ENCODE results near the gene HECW1. TPM values are rescaled to one million over a fixed set of nuclear protein-coding genes. Genes with fewer than 3 reads are reported as not detected.

The HECW1 gene
- polyA plus RNA-seq, 1 donor (not counting 4 experiments of a cell fraction or from before 2014, with no cell fraction given), result not detected

- no peak overlapping the region for H3K4me3 ChIP-seq (ENCODE audit: control insufficient read depth in 2 of 3, extremely low read depth in 1 of 3, insufficient read depth in 2 of 3, low read depth in 1 of 3, low read length in 3 of 3)
- no peaks in the 10 kb centered on the region for H4K20me1 ChIP-seq (ENCODE audit: control insufficient read depth, extremely low read depth, insufficient read depth, low read length)
- H3K27ac ChIP-seq (ENCODE audit: control insufficient read depth, insufficient read depth, low read length), result no peak overlapping the region
- no peak overlapping the region for H2AFZ ChIP-seq (ENCODE audit: control insufficient read depth, low read length)
- no peaks in the 10 kb centered on the region for H3K79me2 ChIP-seq (ENCODE audit: control insufficient read depth, insufficient read depth, low read length)
- H3K9ac ChIP-seq (ENCODE audit: control insufficient read depth, extremely low read depth, insufficient read depth, low read length), result no peak overlapping the region
- dilution Hi-C loops (cut with MboI; ENCODE audit: extremely low pct_ligation_motif_present, low sequenced_read_pairs), result no loop called here
- no peak overlapping the region for H3K4me2 ChIP-seq (ENCODE audit: control insufficient read depth, extremely low read depth, insufficient read depth, low read depth, low read length)
- no peak for TF ChIP-seq CTCF (optimal IDR thresholded peaks at IDR 0.05 in 1 of 3, IDR thresholded peaks at IDR 0.05 in 1 of 3, conservative IDR thresholded peaks at IDR 0.05 in 1 of 3; ENCODE audit: extremely low read depth in 1 of 3, insufficient read depth in 2 of 3, low read length in 3 of 3)
- TF ChIP-seq EZH2 (IDR thresholded peaks at IDR 0.05; ENCODE audit: low read length), result no peak
- peaks cover 13% of the 10 kb centered on the region for H3K4me1 ChIP-seq (ENCODE audit: control insufficient read depth, extremely low read depth, insufficient read depth, low read length)
- H3K9me1 ChIP-seq (ENCODE audit: control insufficient read depth, extremely low read depth, insufficient read depth, low read length), result no peaks in the 10 kb centered on the region
- no peaks in the 10 kb centered on the region for H3K27me3 ChIP-seq (ENCODE audit: control insufficient read depth, extremely low read depth, insufficient read depth, low read length)
- H3K9me3 ChIP-seq (ENCODE audit: control insufficient read depth, low read depth, low read length), result no peaks in the 10 kb centered on the region
- DNase-seq (ENCODE audit: low read depth, low spot score), result no peak
- no peaks in the 10 kb centered on the region for H3K36me3 ChIP-seq (ENCODE audit: control insufficient read depth in 2 of 2, extremely low read depth in 1 of 2, insufficient read depth in 2 of 2, low read length in 2 of 2)
- FAIRE-seq, result no peak
Measured at GRCh38 chr7:43141091-43141490, 28.6 kb downstream of the HECW1 start.

- Histone ChIP-seq H3K27ac (ENCODE audit: control insufficient read depth, insufficient read depth, low read length) (no peak overlapping the region), H3K4me1 (ENCODE audit: control insufficient read depth, extremely low read depth, insufficient read depth, low read length) (peaks cover 13% of the 10 kb centered on the region), H3K36me3 (ENCODE audit: control insufficient read depth in 2 of 2, extremely low read depth in 1 of 2, insufficient read depth in 2 of 2, low read length in 2 of 2) (no peaks in the 10 kb centered on the region), H3K9ac (ENCODE audit: control insufficient read depth, extremely low read depth, insufficient read depth, low read length) (no peak overlapping the region), H3K9me3 (ENCODE audit: control insufficient read depth, low read depth, low read length) (no peaks in the 10 kb centered on the region), H3K79me2 (ENCODE audit: control insufficient read depth, insufficient read depth, low read length) (no peaks in the 10 kb centered on the region), H3K4me2 (ENCODE audit: control insufficient read depth, extremely low read depth, insufficient read depth, low read depth, low read length) (no peak overlapping the region), H3K9me1 (ENCODE audit: control insufficient read depth, extremely low read depth, insufficient read depth, low read length) (no peaks in the 10 kb centered on the region), H2AFZ (ENCODE audit: control insufficient read depth, low read length) (no peak overlapping the region), H3K27me3 (ENCODE audit: control insufficient read depth, extremely low read depth, insufficient read depth, low read length) (no peaks in the 10 kb centered on the region), H4K20me1 (ENCODE audit: control insufficient read depth, extremely low read depth, insufficient read depth, low read length) (no peaks in the 10 kb centered on the region), H3K4me3 (ENCODE audit: control insufficient read depth in 2 of 3, extremely low read depth in 1 of 3, insufficient read depth in 2 of 3, low read depth in 1 of 3, low read length in 3 of 3) (no peak overlapping the region)
- DNase-seq (ENCODE audit: low read depth, low spot score) (no peak), FAIRE-seq (no peak)
- TF ChIP-seq EZH2 (IDR thresholded peaks at IDR 0.05; ENCODE audit: low read length) (no peak), CTCF (optimal IDR thresholded peaks at IDR 0.05 in 1 of 3, IDR thresholded peaks at IDR 0.05 in 1 of 3, conservative IDR thresholded peaks at IDR 0.05 in 1 of 3; ENCODE audit: extremely low read depth in 1 of 3, insufficient read depth in 2 of 3, low read length in 3 of 3) (no peak)
- dilution Hi-C loops (cut with MboI; ENCODE audit: extremely low pct_ligation_motif_present, low sequenced_read_pairs), result no loop called here
Measured at GRCh38 chr7:43142703-43143102, 30.3 kb downstream of the HECW1 start.

All from keratinocyte (primary cell).